H9 (cell line): ENCODE results near the gene ASCC2. TPM values are rescaled to one million over a fixed set of nuclear protein-coding genes. Genes with fewer than 3 reads are reported as not detected.

ENCODE experiments used
- DNase-seq: peaks from one replicate; pipeline ENCODE4 v3.0.0-alpha.2; 2017
- H2AFZ ChIP-seq: one replicate; pipeline ENCODE4 v1.6.1; 2013; ENCODE audit warnings: mild to moderate bottlenecking, low read length, control low read depth, moderate library complexity
- H2AK5ac ChIP-seq: 2 replicates; pipeline ENCODE4 v1.6.1; 2013; ENCODE audit warnings: low read length, control low read depth, mixed read lengths; ENCODE audit not compliant: insufficient read length
- H2BK120ac ChIP-seq: one replicate; pipeline ENCODE4 v1.6.1; 2013; ENCODE audit warnings: low read depth, mild to moderate bottlenecking, low read length, control low read depth, inconsistent platforms; ENCODE audit not compliant: poor library complexity, severe bottlenecking
- H2BK12ac ChIP-seq: 2 replicates; pipeline ENCODE4 v1.6.1; 2013; ENCODE audit warnings: low read length, control low read depth, mixed read lengths, low read depth; ENCODE audit not compliant: insufficient read length
- H2BK15ac ChIP-seq: 2 replicates; pipeline ENCODE4 v1.6.1; 2013; ENCODE audit warnings: low read depth, low read length, control low read depth
- H2BK20ac ChIP-seq: one replicate; pipeline ENCODE4 v1.6.1; 2013; ENCODE audit warnings: low read depth, mild to moderate bottlenecking, low read length, control low read depth, inconsistent platforms; ENCODE audit not compliant: poor library complexity, severe bottlenecking
- H2BK5ac ChIP-seq: 2 replicates; pipeline ENCODE4 v1.6.1; 2013; ENCODE audit warnings: low read length, control low read depth, mixed read lengths; ENCODE audit not compliant: insufficient read length
- H3K14ac ChIP-seq: 2 replicates; pipeline ENCODE4 v1.6.1; 2013; ENCODE audit warnings: low read length, control low read depth; ENCODE audit not compliant: insufficient read depth
- H3K18ac ChIP-seq: 2 replicates; pipeline ENCODE4 v1.6.1; 2013; ENCODE audit warnings: low read depth, mild to moderate bottlenecking, mixed read lengths, low read length, control low read depth; ENCODE audit not compliant: insufficient read length
- H3K23ac ChIP-seq: 2 replicates; pipeline ENCODE4 v1.6.1; 2013; ENCODE audit warnings: low read length, control low read depth, mixed read lengths, low read depth; ENCODE audit not compliant: insufficient read length
- H3K23me2 ChIP-seq: 2 replicates; pipeline ENCODE4 v1.6.1; 2013; ENCODE audit warnings: low read depth, mild to moderate bottlenecking, mixed read lengths, low read length, control low read depth; ENCODE audit not compliant: insufficient read length, poor library complexity, severe bottlenecking
- H3K27ac ChIP-seq: 2 replicates; pipeline ENCODE4 v1.5.1; 2013; ENCODE audit warnings: low read length, control low read depth, mixed read lengths, low read depth; ENCODE audit not compliant: insufficient read length
- H3K27me3 ChIP-seq: 2 replicates; pipeline ENCODE4 v1.6.1; 2013; ENCODE audit warnings: low read length, control low read depth, inconsistent platforms; ENCODE audit not compliant: insufficient read depth
- H3K4ac ChIP-seq: 2 replicates; pipeline ENCODE4 v1.6.1; 2013; ENCODE audit warnings: low read depth, mild to moderate bottlenecking, control low read depth, inconsistent platforms, low read length, moderate library complexity
- H3K4me1 ChIP-seq: 2 replicates; pipeline ENCODE4 v1.6.1; 2013; ENCODE audit warnings: low read length, control low read depth, inconsistent platforms; ENCODE audit not compliant: insufficient read depth
- H3K4me2 ChIP-seq: 2 replicates; pipeline ENCODE4 v1.6.1; 2013; ENCODE audit warnings: low read length, control low read depth, mixed read lengths; ENCODE audit not compliant: insufficient read length, insufficient read depth
- H3K56ac ChIP-seq: 2 replicates; pipeline ENCODE4 v1.6.1; 2013; ENCODE audit warnings: low read depth, mild to moderate bottlenecking, mixed read lengths, low read length, control low read depth; ENCODE audit not compliant: insufficient read length
- H3K79me1 ChIP-seq: 2 replicates; pipeline ENCODE4 v1.6.1; 2013; ENCODE audit warnings: low read depth, mild to moderate bottlenecking, moderate library complexity, low read length, control low read depth, inconsistent platforms; ENCODE audit not compliant: insufficient read depth, poor library complexity, severe bottlenecking
- H3K79me2 ChIP-seq: 2 replicates; pipeline ENCODE4 v1.6.1; 2013; ENCODE audit warnings: low read length, control low read depth, inconsistent platforms; ENCODE audit not compliant: insufficient read depth
- H3K9ac ChIP-seq: 2 replicates; pipeline ENCODE4 v1.6.1; 2013; ENCODE audit warnings: low read length, control low read depth, mixed read lengths; ENCODE audit not compliant: insufficient read length; ENCODE audit errors: extremely low read depth
- H3K9me3 ChIP-seq: one replicate; pipeline ENCODE4 v1.6.1; 2013; ENCODE audit warnings: low read depth, low read length, inconsistent platforms; ENCODE audit not compliant: control insufficient read depth
- H3T11ph ChIP-seq: one replicate; pipeline ENCODE4 v1.6.1; 2013; ENCODE audit warnings: mild to moderate bottlenecking, low read length, control low read depth, inconsistent platforms
- H4K20me1 ChIP-seq: one replicate; pipeline ENCODE4 v1.6.1; 2013; ENCODE audit not compliant: control insufficient read depth, insufficient read length, insufficient read depth
- H4K5ac ChIP-seq: 2 replicates; pipeline ENCODE4 v1.6.1; 2013; ENCODE audit warnings: low read depth, mild to moderate bottlenecking, mixed read lengths, low read length, control low read depth; ENCODE audit not compliant: insufficient read length
- H4K8ac ChIP-seq: replicated peaks from 2 replicates; pipeline ENCODE4 v1.6.1; 2013; ENCODE audit warnings: low read length, control low read depth, mixed read lengths, low read depth; ENCODE audit not compliant: insufficient read length
- H4K91ac ChIP-seq: 2 replicates; pipeline ENCODE4 v1.6.1; 2013; ENCODE audit warnings: low read depth, mild to moderate bottlenecking, moderate library complexity, mixed read lengths, low read length, control low read depth; ENCODE audit not compliant: insufficient read length
- H3K27ac Mint-ChIP-seq, 3 experiments: 2 replicates in 2 of 3; 3 replicates in 1 of 3; pipeline ENCODE4 v1.8.0; 2020 to 2021; ENCODE audit warnings: mixed read lengths in 3 of 3, mild to moderate bottlenecking in 1 of 3, moderate library complexity in 1 of 3
- H3K27me3 Mint-ChIP-seq: 2 replicates; pipeline ENCODE4 v1.8.0; 2021; ENCODE audit warnings: low read depth, mild to moderate bottlenecking, moderate library complexity, mixed read lengths
- H3K36me3 Mint-ChIP-seq, 3 experiments: 2 replicates in 2 of 3; 3 replicates in 1 of 3; pipeline ENCODE4 v1.8.0; 2020 to 2021; ENCODE audit warnings: low read depth in 3 of 3, mixed read lengths in 3 of 3; ENCODE audit not compliant: insufficient read depth in 1 of 3
- H3K4me1 Mint-ChIP-seq, 2 experiments: 2 replicates each; pipeline ENCODE4 v1.8.0; 2020; ENCODE audit warnings: mixed read lengths in 2 of 2
- H3K4me3 Mint-ChIP-seq, 2 experiments: 2 replicates in 1 of 2; 3 replicates in 1 of 2; pipeline ENCODE4 v1.8.0; 2020 to 2021; ENCODE audit warnings: mild to moderate bottlenecking in 2 of 2, mixed read lengths in 2 of 2, moderate library complexity in 1 of 2
- H3K9me3 Mint-ChIP-seq, 2 experiments: 2 replicates in 1 of 2; 3 replicates in 1 of 2; pipeline ENCODE4 v1.8.0; 2020; ENCODE audit warnings: mild to moderate bottlenecking in 2 of 2, mixed read lengths in 2 of 2, moderate library complexity in 1 of 2
- CTCF ChIP-seq: fragments of 200-600 bp; sonication (generic); conservative IDR thresholded peaks from 3 replicates; pipeline ENCODE4 v1.8.0; 2021; ENCODE audit warnings: antibody characterized with exemption, mild to moderate bottlenecking
- WGBS: extraction: QIAGEN DNeasy Blood & Tissue Kit; methylation state at CpG from one replicate; pipeline ENCODE4 v1.1.7; 2013; ENCODE audit warnings: missing lambda C conversion rate, low lambda C conversion rate, mixed read lengths; ENCODE audit not compliant: insufficient read length; ENCODE audit errors: extremely low coverage; 5-methylcytosine and 5-hydroxymethylcytosine counted together
- total RNA-seq: library from RNA; stranded (reverse); gene quantifications from 2 replicates; pipeline ENCODE4 v1.2.1, GENCODE V29; 2021

ASCC2 gene
- total RNA-seq, 1 experiment from 2014 or later = 48.2 TPM

GRCh38 chr22:29786031-29786430, 52.0 kb downstream of the ASCC2 start:
- Histone ChIP-seq H3K27me3 (no peaks in the 10 kb centered on the region), H3K4ac (no peak overlapping the region), H4K8ac (no peak overlapping the region), H3T11ph (no peak overlapping the region), H2AFZ (no peak overlapping the region), H2BK5ac (no peak overlapping the region), H3K23ac (no peak overlapping the region), H3K79me2 (no peaks in the 10 kb centered on the region), H2AK5ac (no peak overlapping the region), H2BK20ac (no peak overlapping the region), H3K79me1 (no peaks in the 10 kb centered on the region), H3K27ac (no peak overlapping the region), H3K9me3 (no peaks in the 10 kb centered on the region), H3K9ac (no peak overlapping the region), H2BK15ac (no peak overlapping the region), H2BK12ac (no peak overlapping the region), H3K56ac (no peak overlapping the region), H3K18ac (no peak overlapping the region), H3K4me2 (no peak overlapping the region), H4K20me1 (no peaks in the 10 kb centered on the region), H4K5ac (no peak overlapping the region), H2BK120ac (no peak overlapping the region), H4K91ac (no peak overlapping the region), H3K23me2 (no peaks in the 10 kb centered on the region), H3K14ac (no peak overlapping the region), H3K4me1 (no peaks in the 10 kb centered on the region)
- TF ChIP-seq CTCF = no peak
- H3K27ac Mint-ChIP-seq = peak overlapping the region in 2 of 3 experiments; percentile 87 to 92; a peak in 4 of 7 replicates
- H3K4me3 Mint-ChIP-seq = no peak overlapping the region
- peaks cover 0 to 33% (median 21%) of the 10 kb centered on the region in 3 experiments; a peak in 5 of 7 replicates for H3K36me3 Mint-ChIP-seq
- no peaks in the 10 kb centered on the region for H3K27me3 Mint-ChIP-seq
- no peaks in the 10 kb centered on the region for H3K9me3 Mint-ChIP-seq
- no peak for DNase-seq
- WGBS = no CpG with 5 or more reads among the region's 5 CpGs
- peaks cover 20 to 33% of the 10 kb centered on the region in 2 experiments for H3K4me1 Mint-ChIP-seq
